NCI-H2107 (cell line): ENCODE measurements around the gene SDR42E2.
"Not testable (repeated sequence)": the region's sequence is repeated elsewhere in the genome, so short reads cannot be mapped to it uniquely, and the experiment has no call there.

ENCODE experiments used
- DNase-seq: peaks from one replicate; lab custom pipeline; 2025; lab: John Stamatoyannopoulos, UW

Gene SDR42E2

GRCh38 chr16:22213801-22214200, 51.5 kb downstream of the SDR42E2 start:
- no peak for DNase-seq

DNA sequence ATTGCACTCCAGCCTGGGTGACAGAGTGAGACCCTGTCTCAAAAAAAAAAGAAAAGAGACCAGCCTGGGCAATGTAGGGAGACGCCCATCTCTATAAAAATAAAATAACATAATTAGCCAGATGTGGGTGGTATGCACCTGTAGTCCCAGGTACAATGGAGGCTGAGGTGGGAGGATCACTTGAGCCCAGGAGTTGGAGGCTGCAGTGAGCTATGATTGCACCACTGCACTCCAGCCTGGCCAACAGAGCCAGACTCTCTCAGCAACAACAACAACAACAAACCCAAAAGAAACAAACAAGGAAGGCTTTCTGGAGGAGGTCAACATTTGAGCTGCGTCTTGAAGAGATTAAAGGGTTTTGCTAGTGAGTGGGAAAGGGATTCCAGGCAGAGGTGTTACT, 52.1 kb downstream of the SDR42E2 start:
- DNase-seq = no peak

GRCh38 chr16:22214889-22215288, 52.6 kb downstream of the SDR42E2 start:
- no peak for DNase-seq

DNA sequence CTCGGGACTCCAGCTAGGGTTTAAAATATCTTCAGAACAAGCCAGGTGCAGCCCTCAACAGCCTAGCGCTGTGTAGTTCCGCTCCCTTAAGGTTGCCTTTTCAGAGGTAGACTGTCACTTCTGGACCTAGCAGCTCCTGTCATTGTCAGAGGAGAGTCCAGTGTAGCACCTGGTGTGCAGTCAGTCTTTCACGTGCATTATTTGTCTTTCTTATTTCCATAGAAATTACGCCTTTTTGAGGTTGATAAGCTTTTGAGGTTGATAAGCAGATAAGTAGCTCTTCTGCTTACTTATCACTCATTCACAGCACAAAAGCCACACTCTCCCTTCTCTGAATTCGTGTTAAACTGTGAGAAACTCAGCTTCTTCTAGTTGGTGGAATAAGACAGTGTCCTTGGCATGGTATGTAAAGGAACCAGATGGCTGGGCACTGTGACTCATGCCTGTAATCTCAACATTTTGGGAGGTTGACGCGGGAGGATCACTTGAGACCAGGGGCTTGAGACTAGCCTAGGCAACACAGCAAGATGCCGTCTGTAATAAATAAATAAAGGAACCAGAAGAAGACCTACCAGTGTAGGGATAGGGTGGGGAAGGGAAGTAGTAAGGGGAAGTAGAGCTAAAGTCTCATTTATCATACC, 54.0 kb downstream of the SDR42E2 start:
- no peak for DNase-seq

GRCh38 chr16:22216832-22217225, 54.5 kb downstream of the SDR42E2 start:
- DNase-seq = not testable (repeated sequence)

GRCh38 chr16:22217890-22218730, 55.8 kb downstream of the SDR42E2 start:
- no peak for DNase-seq

DNA sequence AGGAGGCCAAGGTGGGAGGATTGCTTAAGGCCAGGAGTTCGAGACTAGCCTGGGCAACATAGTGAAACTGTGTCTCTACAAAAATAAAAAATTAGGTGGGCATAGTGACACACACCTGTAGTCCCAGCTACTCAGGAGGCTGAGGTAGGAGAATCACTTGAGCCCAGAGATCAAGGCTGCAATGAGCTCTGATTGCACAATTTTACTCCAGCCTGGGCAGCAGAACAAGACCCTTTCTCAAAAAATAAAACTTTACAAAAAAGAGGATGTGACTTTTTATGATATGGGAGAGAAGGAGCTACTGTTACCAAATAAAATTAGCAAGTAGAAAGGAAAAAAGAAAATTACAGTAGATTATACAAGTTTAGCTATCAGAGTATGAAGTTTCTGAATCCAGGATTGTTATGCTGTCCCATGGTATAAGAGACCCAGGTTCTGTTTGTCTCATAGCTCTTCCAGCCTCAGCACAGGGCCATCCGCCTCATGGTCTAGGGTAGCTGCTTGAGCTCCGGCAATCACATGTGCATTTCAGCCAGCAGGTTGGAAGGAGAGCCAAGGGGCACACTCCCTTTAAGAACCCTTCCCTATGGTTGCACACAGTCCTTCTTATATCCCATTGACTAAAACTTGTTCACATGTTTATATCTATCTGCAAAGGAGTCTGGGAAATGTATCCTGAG, 57.2 kb downstream of the SDR42E2 start:
- no peak for DNase-seq

- DNase-seq = no peak
These were observed 57.7 kb downstream of the SDR42E2 start for GRCh38 chr16:22220069-22220440.

- DNase-seq = no peak
These were observed 58.4 kb downstream of the SDR42E2 start for GRCh38 chr16:22220714-22221113.

- DNase-seq = no peak
These were observed 59.7 kb downstream of the SDR42E2 start for GRCh38 chr16:22222006-22222405.

- no peak for DNase-seq
These were observed 60.7 kb downstream of the SDR42E2 start for GRCh38 chr16:22222998-22223397.

DNA sequence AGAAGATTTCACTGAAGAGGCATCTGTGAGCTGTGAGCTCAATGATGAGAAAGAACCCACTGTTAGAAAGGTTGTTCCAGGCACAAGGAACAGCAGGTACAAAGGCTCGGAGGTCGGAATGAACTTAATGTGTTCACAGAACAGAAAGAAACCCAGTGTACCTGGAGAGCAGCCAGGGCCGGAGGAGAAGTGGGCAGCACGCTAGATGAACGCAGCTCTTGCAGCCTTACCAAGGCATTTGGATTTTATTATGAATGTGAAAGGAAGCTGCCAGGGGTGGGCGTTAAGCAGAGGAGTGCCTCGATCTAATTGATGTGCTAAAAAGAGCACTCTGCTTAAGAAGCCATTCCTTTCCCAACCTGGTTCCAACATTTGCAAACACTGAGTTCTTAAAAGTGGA, 62.8 kb downstream of the SDR42E2 start:
- DNase-seq = no peak

GRCh38 chr16:22229889-22230288, 67.6 kb downstream of the SDR42E2 start:
- DNase-seq = no peak

DNA sequence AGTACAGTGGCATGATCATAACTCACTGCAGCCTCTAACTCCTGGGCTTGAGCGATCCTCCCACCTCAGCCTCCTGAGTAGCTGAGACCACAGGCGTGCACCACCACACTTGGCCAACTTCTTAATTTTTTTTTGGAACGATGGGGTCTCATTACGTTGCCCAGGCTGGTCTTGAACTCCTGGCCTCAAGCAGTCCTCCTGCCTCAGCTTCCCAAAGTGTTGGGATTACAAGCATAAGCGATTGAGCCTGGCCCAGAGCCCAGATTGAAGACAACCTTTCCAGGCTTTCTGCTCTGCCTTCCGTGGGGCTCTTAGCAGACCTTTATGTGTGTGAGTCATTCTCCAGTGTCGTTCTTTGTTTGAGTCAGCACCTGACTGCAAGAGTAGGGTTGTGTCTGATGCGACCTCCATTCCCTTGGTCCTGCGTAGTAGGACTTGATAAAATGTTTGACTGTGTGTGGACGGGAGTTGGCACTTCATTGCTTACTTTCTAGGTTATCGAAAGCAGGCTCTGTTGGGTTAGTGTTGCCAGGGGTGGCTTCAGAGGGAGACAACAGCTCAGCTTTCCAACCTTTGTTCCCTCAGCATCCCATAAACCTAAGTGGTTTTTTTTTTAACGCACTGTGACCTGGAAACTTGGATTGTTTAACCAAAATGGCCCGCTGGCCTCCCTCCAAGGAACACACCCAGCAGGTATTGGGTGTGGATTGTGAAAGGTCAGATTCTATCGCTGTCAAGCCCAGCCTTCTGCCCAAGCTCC, 70.2 kb downstream of the SDR42E2 start:
- DNase-seq = no peak

GRCh38 chr16:22233037-22233372, 70.7 kb downstream of the SDR42E2 start:
- DNase-seq = no peak

DNA sequence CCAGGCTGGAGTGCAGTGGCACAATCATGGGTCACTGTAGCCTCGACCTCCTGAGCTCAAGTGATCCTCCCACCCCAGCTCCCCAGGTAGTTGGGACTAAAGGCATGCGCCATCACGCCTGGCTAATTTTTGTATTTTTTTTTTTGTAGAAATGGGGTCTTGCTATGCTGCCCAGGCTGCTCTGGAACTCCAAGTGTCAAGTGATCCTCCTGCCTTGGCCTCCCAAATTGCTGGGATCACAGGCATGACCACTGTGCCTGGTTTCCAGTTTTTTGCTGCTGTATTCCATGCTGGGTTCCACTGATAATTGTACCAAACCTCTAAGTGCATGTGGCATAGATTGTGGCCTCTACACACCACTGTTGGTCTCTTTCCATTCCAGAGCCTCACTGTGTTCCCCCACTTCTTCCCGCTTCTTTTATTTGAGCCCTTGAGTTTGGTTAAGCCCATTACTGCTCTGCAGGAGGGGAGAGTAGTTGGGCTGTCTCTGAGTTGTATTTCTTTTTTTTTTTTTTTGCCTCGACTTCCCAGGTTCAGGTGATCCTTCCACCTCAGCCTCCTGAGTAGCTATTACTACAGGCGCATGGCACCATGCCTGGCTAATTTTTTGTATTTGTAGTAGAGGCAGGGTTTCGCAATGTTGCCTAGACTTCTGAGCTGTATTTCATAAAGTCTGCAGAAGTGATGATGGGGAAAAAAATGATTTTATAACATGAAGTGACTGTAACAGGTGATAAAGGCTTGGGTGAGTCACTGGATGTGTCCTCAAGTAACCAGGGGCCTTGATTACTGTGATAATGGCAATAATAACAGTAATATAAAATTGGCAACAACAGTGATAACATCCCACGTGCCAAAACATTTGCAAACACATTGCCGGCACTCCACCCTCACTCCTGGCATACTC, 73.8 kb downstream of the SDR42E2 start:
- no peak for DNase-seq

- no peak for DNase-seq
These were observed 77.0 kb downstream of the SDR42E2 start for GRCh38 chr16:22239131-22239805.

- no peak for DNase-seq
These were observed 77.9 kb downstream of the SDR42E2 start for GRCh38 chr16:22240023-22240710.
